IMR-90 (cell line): Measurements from ENCODE around the gene PRSS21. TPM values are rescaled to one million over a fixed set of nuclear protein-coding genes. Genes with fewer than 3 reads are reported as not detected.

ENCODE experiments used
- ATAC-seq: fragments of 200-7000 bp; cut with Tn5 transposase; 2 replicates; pipeline ENCODE4 v1.9.1; 2020; ENCODE audit warnings: low read depth, mild to moderate bottlenecking, moderate library complexity
- BruUV-seq: library from RNA; stranded (reverse); fragments of 400-500 nt; replicated peaks from 2 replicates; lab custom pipeline; 2021; lab: Mats Ljungman, UMichigan
- CTCF ChIA-PET: fragments of 300-600 bp; formaldehyde crosslinking; extraction: SDS; loops from one replicate; lab custom pipeline; 2021; ENCODE audit warnings: antibody characterized with exemption; lab: Yijun Ruan, JAX
- POLR2A ChIA-PET: fragments of 300-600 bp; sonication (Branson Sonifier 250); formaldehyde crosslinking; loops from one replicate; lab custom pipeline; 2022; ENCODE audit warnings: antibody characterized with exemption; ENCODE audit not compliant: unreplicated experiment; lab: Charles Lee
- DNase-seq: peaks from one replicate; pipeline ENCODE4 v3.0.0; 2013
- H2AFZ ChIP-seq: replicated peaks from 2 replicates; pipeline ENCODE3; 2013; ENCODE audit warnings: low read length, mild to moderate bottlenecking; ENCODE audit not compliant: poor library complexity
- H2AK5ac ChIP-seq: 2 replicates; pipeline ENCODE4 v1.6.1; 2013; ENCODE audit warnings: low read depth, low read length, inconsistent platforms
- H2AK9ac ChIP-seq: replicated peaks from 2 replicates; pipeline ENCODE3; 2013; ENCODE audit warnings: mild to moderate bottlenecking, low read depth, low read length, moderate library complexity; ENCODE audit not compliant: poor library complexity
- H2BK120ac ChIP-seq: 2 replicates; pipeline ENCODE4 v1.6.1; 2013; ENCODE audit warnings: low read depth, low read length, inconsistent platforms
- H2BK15ac ChIP-seq: 3 replicates; pipeline ENCODE4 v1.6.1; 2013; ENCODE audit warnings: low read depth, low read length, inconsistent platforms
- H2BK20ac ChIP-seq: 2 replicates; pipeline ENCODE4 v1.6.1; 2013; ENCODE audit warnings: low read depth, mild to moderate bottlenecking, inconsistent platforms, low read length, moderate library complexity
- H2BK5ac ChIP-seq: 2 replicates; pipeline ENCODE4 v1.6.1; 2013; ENCODE audit warnings: mild to moderate bottlenecking, low read depth, low read length, inconsistent platforms; ENCODE audit not compliant: poor library complexity, severe bottlenecking
- H3K14ac ChIP-seq: replicated peaks from 2 replicates; pipeline ENCODE4 v1.6.1; 2013; ENCODE audit warnings: low read depth, low read length, inconsistent platforms
- H3K18ac ChIP-seq: 2 replicates; pipeline ENCODE4 v1.6.1; 2013; ENCODE audit warnings: low read depth, low read length, control low read depth
- H3K23ac ChIP-seq: 2 replicates; pipeline ENCODE4 v1.6.1; 2013; ENCODE audit warnings: low read depth, low read length, inconsistent platforms
- H3K27ac ChIP-seq: 2 replicates; pipeline ENCODE4 v1.5.1; 2013; ENCODE audit warnings: mild to moderate bottlenecking, control low read depth, low read length; ENCODE audit not compliant: insufficient read depth
- H3K27me3 ChIP-seq: 2 replicates; pipeline ENCODE4 v1.6.1; 2013; ENCODE audit warnings: low read length; ENCODE audit not compliant: control insufficient read depth, insufficient read depth
- H3K36me3 ChIP-seq: 2 replicates; pipeline ENCODE4 v1.6.1; 2013; ENCODE audit warnings: low read length, mixed read lengths; ENCODE audit not compliant: control insufficient read depth, insufficient read depth
- H3K4ac ChIP-seq: 2 replicates; pipeline ENCODE4 v1.6.1; 2013; ENCODE audit warnings: low read depth, low read length, inconsistent platforms
- H3K4me1 ChIP-seq: 2 replicates; pipeline ENCODE4 v1.6.1; 2013; ENCODE audit warnings: low read length, mixed read lengths; ENCODE audit not compliant: control insufficient read depth, insufficient read depth
- H3K4me2 ChIP-seq: 2 replicates; pipeline ENCODE4 v1.6.1; 2013; ENCODE audit warnings: low read depth, mild to moderate bottlenecking, control low read depth, low read length, moderate library complexity
- H3K4me3 ChIP-seq: 2 replicates; pipeline ENCODE4 v1.5.1; 2013; ENCODE audit warnings: low read depth, mild to moderate bottlenecking, control low read depth, low read length, moderate library complexity; ENCODE audit not compliant: insufficient read depth
- H3K56ac ChIP-seq: 2 replicates; pipeline ENCODE4 v1.6.1; 2013; ENCODE audit warnings: low read length, inconsistent platforms; ENCODE audit not compliant: insufficient read depth; ENCODE audit errors: extremely low read depth
- H3K79me1 ChIP-seq, 2 experiments: 2 replicates each; pipeline ENCODE4 v1.6.1; 2013; ENCODE audit warnings: low read length in 2 of 2, inconsistent platforms in 1 of 2, low read depth in 1 of 2
- H3K9ac ChIP-seq: 2 replicates; pipeline ENCODE4 v1.6.1; 2013; ENCODE audit warnings: low read depth, low read length, control low read depth
- H3K9me1 ChIP-seq: 2 replicates; pipeline ENCODE4 v1.6.1; 2013; ENCODE audit warnings: low read length, inconsistent platforms; ENCODE audit not compliant: insufficient read depth
- H3K9me3 ChIP-seq: 2 replicates; pipeline ENCODE4 v1.6.1; 2013; ENCODE audit warnings: low read length; ENCODE audit not compliant: control insufficient read depth, insufficient read depth
- H4K20me1 ChIP-seq: 2 replicates; pipeline ENCODE4 v1.6.1; 2013; ENCODE audit warnings: low read length, inconsistent platforms; ENCODE audit not compliant: insufficient read depth
- H4K5ac ChIP-seq: 2 replicates; pipeline ENCODE4 v1.6.1; 2013; ENCODE audit warnings: mild to moderate bottlenecking, low read depth, low read length, control low read depth
- H4K8ac ChIP-seq, 2 experiments: 2 replicates each; pipeline ENCODE4 v1.6.1; 2013; ENCODE audit warnings: low read depth in 2 of 2, low read length in 2 of 2, control low read depth in 1 of 2, inconsistent platforms in 1 of 2
- H4K91ac ChIP-seq: 2 replicates; pipeline ENCODE4 v1.6.1; 2013; ENCODE audit warnings: low read depth, low read length, inconsistent platforms; ENCODE audit not compliant: insufficient read depth
- NFE2L2 ChIP-seq: fragments of 150-350 bp; IDR thresholded peaks from 2 replicates; pipeline ENCODE4 v1.6.1; 2016; ENCODE audit warnings: low read depth, mild to moderate bottlenecking, low read length
- POLR2A ChIP-seq: IDR thresholded peaks from 2 replicates; pipeline ENCODE4 v1.6.1; 2012; ENCODE audit warnings: mild to moderate bottlenecking, low read depth, low read length
- RAD21 ChIP-seq: IDR thresholded peaks from 2 replicates; pipeline ENCODE4 v1.6.1; 2012; ENCODE audit warnings: low read length, improper control_type of control experiment
- RCOR1 ChIP-seq: IDR thresholded peaks from 2 replicates; pipeline ENCODE4 v1.6.1; 2012; ENCODE audit warnings: mild to moderate bottlenecking, low read length, improper control_type of control experiment; ENCODE audit not compliant: insufficient replicate concordance
- WGBS, 2 experiments: methylation state at CpG; one replicate each; pipeline versions ENCODE4 v1.1.5 to v1.1.7; 2013; ENCODE audit warnings: missing lambda C conversion rate in 2 of 2; ENCODE audit not compliant: insufficient read length in 1 of 2; ENCODE audit errors: extremely low coverage in 2 of 2; 5-methylcytosine and 5-hydroxymethylcytosine counted together
- dilution Hi-C: fragments of 300-500 bp; cut with HindIII; formaldehyde crosslinking; loops from one replicate; pipeline ENCODE4 v1.14.3; 2018; ENCODE audit warnings: low sequenced_read_pairs; ENCODE audit not compliant: unreplicated experiment
- in situ Hi-C: fragments of 300-500 bp; cut with MboI; formaldehyde crosslinking; loops from 3 replicates; pipeline ENCODE4 v1.14.3; 2019; ENCODE audit warnings: low sequenced_read_pairs, inconsistent platforms, mixed read lengths
- intact Hi-C: fragments of 100-400 bp; cut with micrococcal nuclease; formaldehyde crosslinking; loops from 2 replicates; pipeline ENCODE4 v1.10.0; 2022
- polyA plus RNA-seq, 3 experiments: library from polyadenylated mRNA; depleted of rRNA; stranded (reverse); fragments of >200 nt; gene quantifications; 2 replicates each; pipeline ENCODE4 v1.2.3, GENCODE V29; 2012; ENCODE audit warnings: low replicate concordance in 1 of 3
- total RNA-seq: library from RNA; depleted of rRNA; stranded (reverse); fragments of >200 nt; gene quantifications from 2 replicates; pipeline ENCODE4 v1.2.3, GENCODE V29; 2012

PRSS21 gene
- total and polyA plus RNA-seq, 2 of the 4 experiments (the other 2 are of a cell fraction): 0.21 TPM; not detected in 1

- dilution Hi-C loops (no loop called here), intact Hi-C loops (no loop called here), in situ Hi-C loops (no loop called here)
- H3K9me3 ChIP-seq: peaks cover 13% of the 10 kb centered on the region
- no TSS peak for BruUV-seq
- no peaks in the 10 kb centered on the region for H3K79me1 ChIP-seq
- no peak overlapping the region for H3K23ac ChIP-seq
- H4K91ac ChIP-seq: no peak overlapping the region
- peaks cover 21% of the 10 kb centered on the region for H3K27me3 ChIP-seq
- no peak overlapping the region for H3K18ac ChIP-seq
- no peak overlapping the region for H2AK9ac ChIP-seq
- H2BK5ac ChIP-seq: no peak overlapping the region
- H3K27ac ChIP-seq: no peak overlapping the region
- H3K56ac ChIP-seq: no peak overlapping the region
- no peak overlapping the region; the same call in 1 of the 2 replicates for H2AK5ac ChIP-seq
- H3K4me1 ChIP-seq: 0 out of 2 replicates have a peak, but pooled peaks cover 2% of the 10 kb centered on the region
- ATAC-seq: peak; percentile 60; the same call in 1 of the 2 replicates
- H4K8ac ChIP-seq: no peak overlapping the region
- H2BK15ac ChIP-seq: no peak overlapping the region
- no peak overlapping the region for H3K4ac ChIP-seq
- no peak for DNase-seq
- no peak overlapping the region for H3K4me2 ChIP-seq
- no peak overlapping the region for H2AFZ ChIP-seq
- H3K9ac ChIP-seq: no peak overlapping the region
- WGBS, 2 experiments: 82% methylated on average over 13 of the region's 14 CpGs; no CpG with 5 or more reads in 1 of the 2 experiments
- no peak overlapping the region for H4K5ac ChIP-seq
- H3K36me3 ChIP-seq: no peaks in the 10 kb centered on the region
- TF ChIP-seq RCOR1 (no peak), RAD21 (no peak), NFE2L2 (no peak), POLR2A (no peak)
- no peak overlapping the region for H3K14ac ChIP-seq
- no peak overlapping the region for H2BK20ac ChIP-seq
- H3K9me1 ChIP-seq: no peaks in the 10 kb centered on the region
- H4K20me1 ChIP-seq: no peaks in the 10 kb centered on the region
- ChIA-PET POLR2A (no interaction called here), CTCF (no interaction called here)
- no peak overlapping the region for H2BK120ac ChIP-seq
- H3K4me3 ChIP-seq: no peak overlapping the region
Observed at GRCh38 chr16:2856061-2856670, 39.1 kb downstream of the PRSS21 start.
